GM19463 (cell line): ENCODE results near the gene PRMT7.

Experiments used
- ATAC-seq: cut with Tn5 transposase; IDR thresholded peaks from one replicate; pipeline ENCODE4 v1.9.1; 2021; ENCODE audit warnings: mild to moderate bottlenecking, moderate library complexity; ENCODE audit not compliant: unreplicated experiment

Gene PRMT7

GRCh38 chr16:68387301-68387700, 76.5 kb downstream of the PRMT7 start:
- no peak for ATAC-seq

GRCh38 chr16:68388124-68388523, 77.3 kb downstream of the PRMT7 start:
- ATAC-seq, result no peak

- ATAC-seq, result no peak
These were observed 78.2 kb downstream of the PRMT7 start for GRCh38 chr16:68389006-68389405.

- ATAC-seq, result no peak
These were observed 79.0 kb downstream of the PRMT7 start for GRCh38 chr16:68389750-68390371.

- ATAC-seq, result no peak
These were observed 82.5 kb downstream of the PRMT7 start for GRCh38 chr16:68393333-68393732.

- ATAC-seq, result no peak
These were observed 84.5 kb downstream of the PRMT7 start for GRCh38 chr16:68395167-68395786.

GRCh38 chr16:68395815-68396214, 85.0 kb downstream of the PRMT7 start:
- no peak for ATAC-seq

GRCh38 chr16:68396481-68396880, 85.7 kb downstream of the PRMT7 start:
- no peak for ATAC-seq

- ATAC-seq, result no peak
These were observed 86.9 kb downstream of the PRMT7 start for GRCh38 chr16:68397710-68398201.

GRCh38 chr16:68399456-68399855, 88.6 kb downstream of the PRMT7 start:
- no peak for ATAC-seq

GRCh38 chr16:68400083-68400923, 89.5 kb downstream of the PRMT7 start:
- no peak for ATAC-seq

GRCh38 chr16:68400924-68401460, 90.2 kb downstream of the PRMT7 start:
- no peak for ATAC-seq

- no peak for ATAC-seq
These were observed 91.3 kb downstream of the PRMT7 start for GRCh38 chr16:68401871-68402747.

- no peak for ATAC-seq
These were observed 91.9 kb downstream of the PRMT7 start for GRCh38 chr16:68402748-68403040.

GRCh38 chr16:68403177-68403576, 92.4 kb downstream of the PRMT7 start:
- no peak for ATAC-seq

- no peak for ATAC-seq
These were observed 92.9 kb downstream of the PRMT7 start for GRCh38 chr16:68403704-68404103.

GRCh38 chr16:68404736-68405345, 94.0 kb downstream of the PRMT7 start:
- no peak for ATAC-seq

GRCh38 chr16:68406458-68407152, 95.8 kb downstream of the PRMT7 start:
- ATAC-seq, result no peak
